Measurements from ENCODE around the gene RARB. TPM values are rescaled to one million over a fixed set of nuclear protein-coding genes. Genes with fewer than 3 reads are reported as not detected.

RARB gene
- total and polyA plus RNA-seq, 2 experiments from 2014 or later: 0.14 to 0.42 TPM

- no peak overlapping the region for H3K27ac ChIP-seq (ENCODE audit: low read depth)
Observed at GRCh38 chr3:25576146-25576545, 148.1 kb downstream of the RARB start.

More at GRCh38 chr3:25576146-25576545, 148.1 kb downstream of the RARB start:
- H3K9me3 Mint-ChIP-seq: no peaks in the 10 kb centered on the region
- TF ChIP-seq ZNF462 (CRISPR knock-in tag; IDR thresholded peaks at IDR 0.05): no peak
- no peak for TF ChIP-seq POLR2AphosphoS5 (IDR thresholded peaks at IDR 0.05; ENCODE audit: low read depth)
- TF ChIP-seq ETS1 (IDR thresholded peaks at IDR 0.05): no peak
- TF ChIP-seq REST (IDR thresholded peaks at IDR 0.05; ENCODE audit: unreplicated experiment): no peak
- Histone ChIP-seq H3K9me2 (ENCODE audit: insufficient read depth) (peaks cover 5% of the 10 kb centered on the region; the same call in 1 of the 2 replicates), H3K4me3 (no peak overlapping the region), H3K36me3 (ENCODE audit: insufficient read depth) (no peaks in the 10 kb centered on the region), H3K4me2 (no peak overlapping the region), H3K27me3 (ENCODE audit: insufficient read depth) (no peaks in the 10 kb centered on the region), H4K20me1 (replicated peaks; ENCODE audit: insufficient read depth) (no peaks in the 10 kb centered on the region), H3K4me1 (ENCODE audit: insufficient read depth) (no peaks in the 10 kb centered on the region), H3F3A (replicated peaks; ENCODE audit: low read depth) (no peaks in the 10 kb centered on the region), H3K79me2 (replicated peaks; ENCODE audit: insufficient read depth) (no peaks in the 10 kb centered on the region), H2AFZ (no peak overlapping the region)
- peaks cover 3% of the 10 kb centered on the region for H3K27me3 Mint-ChIP-seq (ENCODE audit: insufficient read depth, low read depth, poor library complexity)
- H3K27ac Mint-ChIP-seq: no peak overlapping the region
- no peaks in the 10 kb centered on the region for H3K36me3 Mint-ChIP-seq (ENCODE audit: low read depth)
- DNase-seq (ENCODE audit: low spot score) (no peak), ATAC-seq (no peak)
- H3K4me3 Mint-ChIP-seq: no peak overlapping the region
- H3K4me1 Mint-ChIP-seq: peaks cover 8% of the 10 kb centered on the region

Measured in GM23338 (cell line).